Measurements from ENCODE around the gene PIK3CB. TPM values are rescaled to one million over a fixed set of nuclear protein-coding genes. Genes with fewer than 3 reads are reported as not detected.
"Not testable (repeated sequence)": the region's sequence is repeated elsewhere in the genome, so short reads cannot be mapped to it uniquely, and the experiment has no call there.

The PIK3CB gene
- total RNA-seq, 4 donors from 2014 or later: 24.9 to 94.7 (median 36.8) TPM

DNA sequence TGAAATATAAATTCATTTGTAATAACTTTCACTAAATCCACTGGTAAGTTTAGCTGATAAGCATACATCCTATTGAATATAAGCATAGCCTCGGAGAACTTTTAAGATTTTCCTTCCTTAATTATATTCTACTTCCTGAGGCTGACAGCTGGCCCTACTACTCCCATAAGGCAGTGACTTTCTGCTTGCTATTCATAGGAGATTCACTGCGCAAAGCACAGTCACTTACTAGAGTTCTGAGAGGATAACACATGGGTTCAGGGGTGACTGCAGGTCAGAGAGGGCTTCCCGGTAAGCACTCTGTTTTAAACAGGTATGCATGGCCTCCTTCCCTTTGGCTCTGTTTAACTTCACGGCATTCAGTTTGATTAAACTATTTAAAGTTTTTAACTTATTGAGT, 150.3 kb downstream of the PIK3CB start:
- TF ChIP-seq CTCF (IDR thresholded peaks at IDR 0.05 in 4 of 5, conservative IDR thresholded peaks at IDR 0.05 in 1 of 5): no peak
- TF ChIP-seq POLR2A (IDR thresholded peaks at IDR 0.05): no peak

GRCh38 chr3:138682648-138683047, 152.1 kb downstream of the PIK3CB start:
- Histone ChIP-seq H3K27ac (no peak overlapping the region), H3K36me3 (peaks cover 6 to 43% of the 10 kb centered on the region in 2 donors)
- intact Hi-C loops (cut with DNase I; ENCODE audit: low total_unique reads): no loop called here

More for the DNA sequence above, 150.3 kb downstream of the PIK3CB start:
- no peak for DNase-seq
- no peaks in the 10 kb centered on the region for H3K27me3 ChIP-seq
- H3K36me3 ChIP-seq: peaks cover 6 to 40% of the 10 kb centered on the region in 2 donors
- no peak overlapping the region for H3K27ac ChIP-seq
- H3K4me3 ChIP-seq: no peak overlapping the region
- ATAC-seq: no peak
- intact Hi-C loops (cut with DNase I; ENCODE audit: low total_unique reads): no loop called here
- in situ Hi-C loops (cut with MboI; ENCODE audit: low sequenced_read_pairs in 4 of 4): no loop called here
- no peaks in the 10 kb centered on the region for H3K4me1 ChIP-seq
- no peaks in the 10 kb centered on the region for H3K9me3 ChIP-seq

GRCh38 chr3:138681463-138682220, 153.1 kb downstream of the PIK3CB start:
- Histone ChIP-seq H3K36me3 (peaks cover 6 to 50% of the 10 kb centered on the region in 2 donors), H3K4me1 (no peaks in the 10 kb centered on the region), H3K4me3 (no peak overlapping the region), H3K27me3 (no peaks in the 10 kb centered on the region), H3K27ac (no peak overlapping the region), H3K9me3 (no peaks in the 10 kb centered on the region)
- intact Hi-C loops (cut with DNase I; ENCODE audit: low total_unique reads): no loop called here
- DNase-seq (no peak), ATAC-seq (no peak)
- TF ChIP-seq POLR2A (IDR thresholded peaks at IDR 0.05) (no peak), CTCF (IDR thresholded peaks at IDR 0.05 in 4 of 5, conservative IDR thresholded peaks at IDR 0.05 in 1 of 5) (no peak)
- in situ Hi-C loops (cut with MboI; ENCODE audit: low sequenced_read_pairs in 4 of 4): no loop called here

More at GRCh38 chr3:138682648-138683047, 152.1 kb downstream of the PIK3CB start:
- in situ Hi-C loops (cut with MboI; ENCODE audit: low sequenced_read_pairs in 4 of 4): no loop called here
- Histone ChIP-seq H3K4me3 (no peak overlapping the region), H3K9me3 (no peaks in the 10 kb centered on the region), H3K27me3 (no peaks in the 10 kb centered on the region), H3K4me1 (no peaks in the 10 kb centered on the region)
- no peak for ATAC-seq
- DNase-seq: no peak
- TF ChIP-seq CTCF (IDR thresholded peaks at IDR 0.05 in 4 of 5, conservative IDR thresholded peaks at IDR 0.05 in 1 of 5) (no peak), POLR2A (IDR thresholded peaks at IDR 0.05) (no peak)

DNA sequence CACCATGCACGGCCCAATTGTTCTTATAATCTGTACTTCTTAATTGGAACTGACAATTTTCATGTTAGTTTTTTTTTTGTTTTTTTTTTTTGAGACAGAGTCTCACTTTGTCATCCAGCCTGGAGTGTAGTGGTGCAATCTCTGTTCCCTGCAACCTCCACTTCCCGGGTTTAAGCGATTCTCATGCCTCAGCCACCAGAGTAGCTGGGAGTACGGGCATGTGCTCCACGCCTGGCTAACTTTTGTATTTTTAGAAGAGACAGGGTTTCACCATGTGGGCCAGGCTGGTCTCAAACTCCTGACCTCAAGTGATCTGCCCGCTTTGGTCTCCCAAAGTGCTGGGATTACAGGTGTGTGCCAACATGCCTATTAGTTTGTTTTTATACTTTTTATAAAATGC, 153.8 kb downstream of the PIK3CB start:
- H3K4me1 ChIP-seq; DNase-seq; in situ Hi-C loops (cut with MboI; ENCODE audit: low sequenced_read_pairs in 4 of 4); intact Hi-C loops (cut with DNase I; ENCODE audit: low total_unique reads); H3K27me3 ChIP-seq; H3K9me3 ChIP-seq; H3K27ac ChIP-seq; H3K4me3 ChIP-seq; ATAC-seq: not testable (repeated sequence)
- H3K36me3 ChIP-seq: peaks cover 2 to 50% of the 10 kb centered on the region in 2 donors

GRCh38 chr3:138678874-138679392, 155.8 kb downstream of the PIK3CB start:
- no peaks in the 10 kb centered on the region for H3K4me1 ChIP-seq
- no peaks in the 10 kb centered on the region for H3K27me3 ChIP-seq
- intact Hi-C loops (cut with DNase I; ENCODE audit: low total_unique reads) (no loop called here), in situ Hi-C loops (cut with MboI; ENCODE audit: low sequenced_read_pairs in 4 of 4) (no loop called here)
- peaks cover 2 to 60% of the 10 kb centered on the region in 2 donors for H3K36me3 ChIP-seq
- no peak for TF ChIP-seq POLR2A (IDR thresholded peaks at IDR 0.05)
- no peak for TF ChIP-seq CTCF (IDR thresholded peaks at IDR 0.05 in 4 of 5, conservative IDR thresholded peaks at IDR 0.05 in 1 of 5)
- no peak overlapping the region for H3K4me3 ChIP-seq
- no peak overlapping the region for H3K27ac ChIP-seq
- H3K9me3 ChIP-seq: no peaks in the 10 kb centered on the region
- ATAC-seq (no peak), DNase-seq (no peak)
